ENCODE data around the gene NRXN2. TPM values are rescaled to one million over a fixed set of nuclear protein-coding genes. Genes with fewer than 3 reads are reported as not detected.

NRXN2 gene
- total and polyA plus RNA-seq, 4 donors, result 0.17 to 2.8 (median 1.4) TPM

- Histone ChIP-seq H3K9me3 (ENCODE audit: control insufficient read depth in 4 of 4, low read length in 3 of 4) (no peaks in the 10 kb centered on the region), H3K27ac (ENCODE audit: low read depth in 1 of 2, low read length in 2 of 2) (no peak overlapping the region), H3K27me3 (ENCODE audit: control insufficient read depth in 4 of 4, insufficient read depth in 4 of 4, low read length in 3 of 4) (no peaks in the 10 kb centered on the region), H3K9ac (ENCODE audit: low read depth in 1 of 2, low read length in 2 of 2) (no peak overlapping the region), H3K36me3 (ENCODE audit: control insufficient read depth in 4 of 4, insufficient read depth in 3 of 4, low read depth in 1 of 4, low read length in 3 of 4) (no peaks in the 10 kb centered on the region), H3K4me3 (ENCODE audit: low read depth in 1 of 3, low read length in 3 of 3) (no peak overlapping the region), H3K4me1 (ENCODE audit: control insufficient read depth in 4 of 4, insufficient read depth in 4 of 4, low read length in 3 of 4) (no peaks in the 10 kb centered on the region)
- WGBS, result 89% methylated on average over 10 of the region's 10 CpGs
- DNase-seq (ENCODE audit: low spot score), result no peak
- no peak for TF ChIP-seq HNF4G (IDR thresholded peaks at IDR 0.05)
- no peak for TF ChIP-seq HNF4A (conservative IDR thresholded peaks at IDR 0.05)
- no peak for TF ChIP-seq REST (IDR thresholded peaks at IDR 0.05)
- no peak for TF ChIP-seq RXRA (IDR thresholded peaks at IDR 0.05)
- TF ChIP-seq GABPA (IDR thresholded peaks at IDR 0.05 in 1 of 2, conservative IDR thresholded peaks at IDR 0.05 in 1 of 2), result no peak
- no peak for TF ChIP-seq RAD21 (IDR thresholded peaks at IDR 0.05)
- TF ChIP-seq FOXA2 (IDR thresholded peaks at IDR 0.05), result no peak
- TF ChIP-seq MAX (IDR thresholded peaks at IDR 0.05), result no peak
- no peak for TF ChIP-seq FOXA1 (IDR thresholded peaks at IDR 0.05)
- TF ChIP-seq SP1 (IDR thresholded peaks at IDR 0.05), result no peak
- no peak for TF ChIP-seq ZBTB33 (IDR thresholded peaks at IDR 0.05)
Measured at GRCh38 chr11:64603411-64604110, 119.4 kb downstream of the NRXN2 start.

- H3K27ac ChIP-seq (ENCODE audit: low read depth in 1 of 2, low read length in 2 of 2), result no peak overlapping the region
- H3K9ac ChIP-seq (ENCODE audit: low read depth in 1 of 2, low read length in 2 of 2), result no peak overlapping the region
- H3K27me3 ChIP-seq (ENCODE audit: control insufficient read depth in 4 of 4, insufficient read depth in 4 of 4, low read length in 3 of 4), result peaks cover 0 to 3% (median 0%) of the 10 kb centered on the region in 4 donors
- TF ChIP-seq ATF3 (IDR thresholded peaks at IDR 0.05) (no peak), CTCF (IDR thresholded peaks at IDR 0.05; ENCODE audit: low read depth, low read length, missing input control) (no peak), RAD21 (IDR thresholded peaks at IDR 0.05) (no peak), FOXA1 (IDR thresholded peaks at IDR 0.05) (no peak), GABPA (IDR thresholded peaks at IDR 0.05 in 1 of 2, conservative IDR thresholded peaks at IDR 0.05 in 1 of 2) (no peak), ZBTB33 (IDR thresholded peaks at IDR 0.05) (no peak), JUND (IDR thresholded peaks at IDR 0.05) (no peak), HNF4A (conservative IDR thresholded peaks at IDR 0.05) (no peak), YY1 (IDR thresholded peaks at IDR 0.05) (no peak), SP1 (IDR thresholded peaks at IDR 0.05) (no peak), RXRA (IDR thresholded peaks at IDR 0.05) (no peak), MAX (IDR thresholded peaks at IDR 0.05) (no peak)
- H3K9me3 ChIP-seq (ENCODE audit: control insufficient read depth in 4 of 4, low read length in 3 of 4), result no peaks in the 10 kb centered on the region
- H3K36me3 ChIP-seq (ENCODE audit: control insufficient read depth in 4 of 4, insufficient read depth in 3 of 4, low read depth in 1 of 4, low read length in 3 of 4), result no peaks in the 10 kb centered on the region
- WGBS, result 95% methylated on average over 10 of the region's 10 CpGs
- no peak for DNase-seq (ENCODE audit: low spot score)
- no peaks in the 10 kb centered on the region for H3K4me1 ChIP-seq (ENCODE audit: control insufficient read depth in 4 of 4, insufficient read depth in 4 of 4, low read length in 3 of 4)
- no peak overlapping the region for H3K4me3 ChIP-seq (ENCODE audit: low read depth in 1 of 3, low read length in 3 of 3)
Measured at GRCh38 chr11:64602466-64603070, 120.4 kb downstream of the NRXN2 start.

All from liver (tissue), 9 donors.